Measurements from ENCODE around the gene HAAO.

HAAO gene

DNA sequence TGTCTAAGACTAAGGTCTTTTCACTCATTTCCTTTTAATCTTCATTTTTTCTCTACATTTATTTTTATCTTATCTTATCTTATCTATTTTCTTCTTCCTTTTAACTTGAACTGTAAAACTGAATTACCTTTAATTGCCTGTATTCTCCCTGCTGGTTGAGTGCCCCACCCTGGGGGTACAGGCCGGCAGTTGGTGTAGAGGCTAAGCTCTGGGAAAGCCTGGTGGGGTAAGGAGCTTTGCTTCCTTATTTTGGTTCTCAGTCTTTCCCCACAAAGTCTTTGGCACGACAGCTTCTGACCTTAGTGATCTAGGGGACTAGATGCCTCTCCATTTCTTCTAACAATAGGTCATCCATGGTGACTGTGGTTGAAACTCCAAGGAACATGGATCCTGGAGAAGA, 26.8 kb upstream of the HAAO start:
- in situ Hi-C loops (cut with MboI; ENCODE audit: low sequenced_read_pairs), result no loop called here

DNA sequence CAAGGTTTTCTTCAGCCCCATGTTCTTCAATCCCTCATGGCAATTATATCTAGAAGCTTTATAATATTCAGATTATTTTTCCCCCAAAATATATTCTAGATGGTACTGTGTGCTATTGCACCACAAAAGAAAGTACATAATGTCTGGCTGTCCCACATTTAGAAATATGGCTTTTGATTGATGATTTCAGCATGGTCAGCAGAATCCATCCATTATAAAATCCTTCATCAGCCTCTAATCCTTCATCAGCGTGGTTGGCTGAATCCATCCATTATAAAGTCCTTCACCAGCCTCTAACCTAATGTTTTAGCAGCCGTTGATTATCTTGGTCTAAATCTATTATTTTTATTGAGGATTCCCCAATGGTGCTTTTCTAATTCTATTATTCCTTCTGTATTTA, 23.3 kb upstream of the HAAO start:
- in situ Hi-C loops (cut with MboI; ENCODE audit: low sequenced_read_pairs), result no loop called here

DNA sequence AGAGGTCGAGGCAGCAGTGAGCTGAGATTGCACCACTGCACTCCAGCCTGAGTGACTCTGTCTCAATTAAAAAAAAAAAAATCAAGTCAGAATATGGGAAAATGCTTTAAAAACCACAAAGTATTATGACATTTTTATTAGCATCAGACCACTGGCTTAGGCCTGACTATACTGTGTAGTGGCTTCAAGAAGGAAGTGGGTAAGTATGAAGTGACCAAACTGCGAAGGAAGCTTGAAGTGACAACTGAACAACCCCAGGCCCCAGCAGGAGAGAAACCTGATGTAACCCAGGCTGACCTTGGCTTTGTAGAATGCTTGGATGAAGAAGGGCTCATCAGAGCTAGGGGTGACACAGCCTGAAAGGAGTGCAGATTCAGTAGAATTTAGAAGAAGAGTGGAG, 21.4 kb upstream of the HAAO start:
- in situ Hi-C loops (cut with MboI; ENCODE audit: low sequenced_read_pairs), result no loop called here

DNA sequence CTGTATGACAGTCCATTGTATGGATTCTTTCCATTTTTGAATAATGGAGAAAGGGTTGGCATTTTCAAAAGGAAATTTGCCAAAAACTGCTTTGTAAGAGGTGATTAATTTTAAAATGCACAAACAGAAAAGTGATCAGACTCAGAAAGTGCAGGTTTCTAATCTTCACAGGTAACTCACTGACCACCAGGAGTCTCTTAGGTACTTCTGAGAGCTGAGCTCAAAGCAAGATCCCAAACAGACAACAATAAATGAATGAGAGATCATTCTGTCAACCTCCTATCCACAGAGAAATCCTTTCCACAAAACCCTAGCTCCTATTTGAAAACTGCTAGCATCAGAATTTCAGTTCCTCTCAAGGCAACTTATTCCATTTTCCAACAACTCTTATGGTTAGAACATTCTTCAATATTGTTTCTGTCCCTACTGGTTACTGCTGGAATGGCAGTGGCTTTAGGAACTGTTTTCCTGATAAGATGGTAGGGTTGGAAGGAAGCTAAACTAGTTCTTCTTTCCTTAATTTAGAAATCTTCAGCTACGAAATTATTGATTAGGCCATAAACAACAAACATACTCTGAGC, 20.6 kb upstream of the HAAO start:
- in situ Hi-C loops (cut with MboI; ENCODE audit: low sequenced_read_pairs), result no loop called here

GRCh38 chr2:42810971-42811811, 18.8 kb upstream of the HAAO start:
- in situ Hi-C loops (cut with MboI; ENCODE audit: low sequenced_read_pairs), result no loop called here

GRCh38 chr2:42810121-42810970, 18.0 kb upstream of the HAAO start:
- in situ Hi-C loops (cut with MboI; ENCODE audit: low sequenced_read_pairs), result no loop called here

GRCh38 chr2:42809819-42810120, 17.4 kb upstream of the HAAO start:
- in situ Hi-C loops (cut with MboI; ENCODE audit: low sequenced_read_pairs), result no loop called here

DNA sequence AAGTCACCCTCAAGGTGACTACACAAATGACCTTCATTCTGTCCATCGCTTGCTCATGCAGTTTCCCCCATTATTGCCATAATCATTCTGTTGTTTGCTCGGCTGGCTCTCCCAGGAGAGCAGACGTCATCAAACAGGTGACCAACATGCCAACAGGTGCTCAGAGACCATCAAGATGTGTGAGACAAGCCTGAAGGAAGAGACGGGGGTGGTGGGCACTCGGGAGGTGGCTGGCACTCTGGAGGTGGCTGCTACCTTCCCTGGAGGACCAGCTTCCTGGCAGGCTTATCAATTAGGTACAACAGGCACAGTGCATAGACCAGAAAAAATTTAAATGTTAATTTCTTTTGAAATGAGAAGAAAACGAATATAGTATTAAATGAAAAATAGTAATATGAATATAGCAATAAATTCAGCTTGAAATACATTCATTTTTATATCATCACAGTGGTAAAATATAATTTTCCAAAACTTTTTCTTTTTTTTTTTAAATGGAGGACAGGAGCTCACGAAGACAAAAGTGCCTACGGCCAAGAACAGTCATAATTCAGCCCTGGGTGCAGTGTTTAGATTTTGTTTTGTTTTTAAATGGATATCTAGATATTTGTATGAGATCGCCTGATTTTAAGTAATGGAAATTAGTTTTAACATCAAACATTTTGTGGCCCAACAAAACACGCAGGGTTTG, 16.9 kb upstream of the HAAO start:
- in situ Hi-C loops (cut with MboI; ENCODE audit: low sequenced_read_pairs), result no loop called here

GRCh38 chr2:42808301-42808700, 15.9 kb upstream of the HAAO start:
- in situ Hi-C loops (cut with MboI; ENCODE audit: low sequenced_read_pairs), result no loop called here

- in situ Hi-C loops (cut with MboI; ENCODE audit: low sequenced_read_pairs), result no loop called here
These were observed 14.4 kb upstream of the HAAO start for GRCh38 chr2:42806786-42807185.

- in situ Hi-C loops (cut with MboI; ENCODE audit: low sequenced_read_pairs), result no loop called here
These were observed 12.5 kb upstream of the HAAO start for GRCh38 chr2:42804891-42805290.

DNA sequence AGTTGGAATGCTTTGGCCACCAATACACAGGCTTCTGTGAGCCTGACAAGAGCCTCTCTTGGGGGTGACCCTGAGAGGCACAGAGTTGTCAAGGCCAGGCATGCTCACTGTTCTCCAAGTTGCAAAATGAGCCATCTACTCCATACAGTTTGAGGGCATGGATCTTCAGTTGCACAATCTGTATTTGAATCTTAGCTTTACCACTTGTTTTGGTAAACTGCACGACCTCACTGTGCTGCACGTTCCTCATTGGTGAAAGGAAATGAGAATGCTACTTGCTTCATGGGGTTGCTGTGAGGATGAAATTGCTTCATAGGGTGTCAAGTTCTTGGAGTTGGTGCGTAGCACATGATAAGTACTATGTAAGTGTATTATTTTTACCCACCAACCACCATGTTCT, 12.0 kb upstream of the HAAO start:
- in situ Hi-C loops (cut with MboI; ENCODE audit: low sequenced_read_pairs), result no loop called here

DNA sequence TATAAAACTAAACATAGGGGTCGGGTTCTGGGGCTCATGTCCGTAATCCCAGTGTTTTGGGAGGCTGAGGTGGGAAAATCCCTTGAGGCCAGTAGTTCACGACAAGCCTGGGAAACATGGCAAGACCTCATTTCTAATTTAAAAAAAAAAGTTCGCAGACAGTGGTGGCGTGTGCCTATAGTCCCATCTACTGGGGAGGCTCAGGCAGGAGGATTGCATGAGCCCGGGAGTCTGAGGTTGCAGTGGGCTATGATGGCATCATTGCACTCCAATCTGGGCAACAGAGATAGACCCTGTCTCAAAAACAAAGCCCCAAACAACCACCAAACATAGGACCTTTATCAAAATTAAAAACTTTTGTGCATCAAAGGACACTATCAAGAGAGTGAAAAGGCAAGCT, 9.8 kb upstream of the HAAO start:
- in situ Hi-C loops (cut with MboI; ENCODE audit: low sequenced_read_pairs), result no loop called here

GRCh38 chr2:42801381-42801780, 9.0 kb upstream of the HAAO start:
- in situ Hi-C loops (cut with MboI; ENCODE audit: low sequenced_read_pairs), result no loop called here

DNA sequence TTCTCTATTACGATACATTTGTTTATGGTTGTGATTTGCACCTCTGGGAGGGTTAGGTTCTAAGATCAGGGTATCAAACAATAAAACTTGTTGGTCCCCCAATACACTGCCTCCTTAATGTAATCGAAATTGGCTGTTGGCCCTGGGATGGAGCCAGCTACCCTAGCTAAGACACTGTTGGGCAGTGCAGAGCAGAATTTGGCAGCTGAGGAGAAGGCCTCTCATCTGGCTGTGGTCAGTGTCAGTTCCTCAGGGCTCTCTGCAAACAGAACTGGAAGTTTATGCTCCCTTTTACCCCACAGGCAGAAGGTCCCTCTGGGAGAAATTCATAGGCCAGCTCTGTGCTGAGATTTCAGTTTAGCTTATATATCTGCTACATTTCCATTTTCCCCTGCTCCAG, 8.6 kb upstream of the HAAO start:
- in situ Hi-C loops (cut with MboI; ENCODE audit: low sequenced_read_pairs), result no loop called here

- in situ Hi-C loops (cut with MboI; ENCODE audit: low sequenced_read_pairs), result no loop called here
These were observed 8.1 kb upstream of the HAAO start for GRCh38 chr2:42800461-42800962.

DNA sequence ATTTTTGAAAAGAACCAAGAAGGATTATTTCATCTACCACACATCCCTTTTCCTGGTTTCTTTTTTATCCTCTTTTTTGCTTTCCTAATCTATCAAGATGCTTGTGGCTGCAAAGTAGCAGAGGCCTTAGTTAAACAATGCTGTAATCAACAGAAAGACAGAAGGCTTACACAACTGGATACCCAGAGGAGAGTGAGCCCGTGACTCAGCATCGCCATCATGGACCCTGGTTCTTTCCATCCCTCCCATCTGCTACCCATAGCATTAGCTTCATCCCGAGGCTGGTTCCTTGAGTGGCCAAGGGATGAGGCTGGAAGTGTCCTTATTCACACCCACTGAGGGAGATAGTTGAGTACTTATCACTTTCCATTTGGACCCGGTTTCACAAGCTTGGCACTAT, 7.5 kb upstream of the HAAO start:
- in situ Hi-C loops (cut with MboI; ENCODE audit: low sequenced_read_pairs), result no loop called here

- in situ Hi-C loops (cut with MboI; ENCODE audit: low sequenced_read_pairs), result no loop called here
These were observed 4.9 kb upstream of the HAAO start for GRCh38 chr2:42797281-42797680.

DNA sequence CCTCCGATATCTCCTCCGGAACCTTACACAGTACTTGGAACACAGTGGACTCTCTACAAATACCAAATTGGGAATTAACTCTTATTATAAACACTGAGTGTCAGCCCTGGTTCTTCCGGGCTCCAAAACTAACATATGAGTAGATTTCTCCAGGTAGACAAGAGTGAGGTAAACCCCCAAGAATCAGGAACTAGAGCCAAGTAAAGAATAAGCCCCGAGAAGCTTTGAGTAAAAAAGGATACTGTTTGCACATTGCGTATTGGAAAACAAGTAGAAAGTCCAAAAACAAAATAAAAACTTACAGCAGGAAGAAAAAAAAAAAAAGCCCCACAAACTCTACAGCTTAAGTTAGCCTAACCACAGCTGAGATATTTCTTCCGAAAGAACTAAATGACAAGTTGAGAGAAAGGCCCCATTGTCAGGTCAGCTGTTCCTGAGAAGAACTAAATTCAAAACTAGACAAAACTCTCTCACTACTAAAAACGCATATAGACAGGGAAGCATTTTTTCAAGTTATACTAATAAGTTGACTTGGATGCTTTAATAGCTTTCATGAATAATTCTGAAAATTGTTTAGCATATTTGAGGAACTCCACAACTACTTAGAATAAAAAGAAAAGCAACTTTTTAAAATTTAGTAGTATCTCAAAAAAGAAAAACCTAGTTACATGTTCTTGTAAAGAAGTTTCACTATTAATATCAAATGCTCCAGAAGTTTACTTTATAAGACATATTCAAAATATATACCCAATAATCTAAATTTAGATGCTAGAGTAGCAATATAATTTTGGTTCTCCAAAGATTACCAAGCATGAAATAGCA, 4.3 kb upstream of the HAAO start:
- in situ Hi-C loops (cut with MboI; ENCODE audit: low sequenced_read_pairs), result no loop called here

DNA sequence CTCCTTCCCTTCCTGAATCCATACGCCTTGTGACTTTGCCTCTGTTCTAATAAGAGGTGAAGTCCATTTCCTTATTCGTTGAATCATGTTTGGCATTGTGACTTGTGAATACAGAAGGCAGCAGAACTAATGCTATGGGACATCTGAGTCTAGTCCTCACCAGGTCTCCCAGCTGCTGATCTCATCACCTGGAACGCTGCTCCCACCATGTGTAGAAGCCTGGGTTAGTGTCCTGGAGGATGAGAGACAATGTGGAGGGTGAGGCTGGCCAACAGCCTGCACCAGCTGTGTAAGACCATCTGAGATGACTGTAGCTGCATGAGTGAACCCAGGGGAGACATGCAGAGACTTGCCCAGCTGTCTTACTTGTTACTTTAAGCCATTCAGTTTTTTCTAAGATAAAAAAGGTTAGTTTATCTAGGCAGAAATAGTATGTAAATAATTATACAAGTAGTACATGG, 3.5 kb upstream of the HAAO start:
- in situ Hi-C loops (cut with MboI; ENCODE audit: low sequenced_read_pairs), result no loop called here
